IPS-18a (cell line): ENCODE results near the gene RPGRIP1L.

Experiments
- H3K27ac ChIP-seq: one replicate; pipeline ENCODE4 v1.5.1; 2013; ENCODE audit warnings: low read length
- H3K27me3 ChIP-seq: one replicate; pipeline ENCODE4 v1.6.1; 2013; ENCODE audit warnings: mild to moderate bottlenecking, low read length; ENCODE audit not compliant: control insufficient read depth, insufficient read depth
- H3K36me3 ChIP-seq: one replicate; pipeline ENCODE4 v1.6.1; 2013; ENCODE audit warnings: low read depth, low read length; ENCODE audit not compliant: control insufficient read depth
- H3K4me1 ChIP-seq: one replicate; pipeline ENCODE4 v1.6.1; 2013; ENCODE audit warnings: low read depth, low read length; ENCODE audit not compliant: control insufficient read depth
- H3K4me3 ChIP-seq: one replicate; pipeline ENCODE4 v1.5.1; 2013; ENCODE audit warnings: low read length
- H3K9ac ChIP-seq: one replicate; pipeline ENCODE4 v1.6.1; 2013; ENCODE audit warnings: mild to moderate bottlenecking, low read length, moderate library complexity
- H3K9me3 ChIP-seq: one replicate; pipeline ENCODE4 v1.6.1; 2013; ENCODE audit warnings: low read depth, low read length; ENCODE audit not compliant: control insufficient read depth

The RPGRIP1L gene

GRCh38 chr16:53736297-53736696 is 32.6 kb upstream of the RPGRIP1L start:
- Histone ChIP-seq H3K27ac (no peak overlapping the region), H3K4me1 (no peaks in the 10 kb centered on the region), H3K4me3 (no peak overlapping the region), H3K9ac (no peak overlapping the region), H3K36me3 (no peaks in the 10 kb centered on the region), H3K27me3 (no peaks in the 10 kb centered on the region), H3K9me3 (no peaks in the 10 kb centered on the region)

- Histone ChIP-seq H3K27ac (no peak overlapping the region), H3K27me3 (no peaks in the 10 kb centered on the region), H3K36me3 (no peaks in the 10 kb centered on the region), H3K9ac (no peak overlapping the region), H3K4me1 (no peaks in the 10 kb centered on the region), H3K4me3 (no peak overlapping the region), H3K9me3 (no peaks in the 10 kb centered on the region)
Observed at GRCh38 chr16:53734908-53735307, 31.2 kb upstream of the RPGRIP1L start.

- no peaks in the 10 kb centered on the region for H3K36me3 ChIP-seq
- no peak overlapping the region for H3K27ac ChIP-seq
- no peaks in the 10 kb centered on the region for H3K9me3 ChIP-seq
- no peaks in the 10 kb centered on the region for H3K27me3 ChIP-seq
- no peaks in the 10 kb centered on the region for H3K4me1 ChIP-seq
- H3K4me3 ChIP-seq = no peak overlapping the region
- H3K9ac ChIP-seq = no peak overlapping the region
Observed at GRCh38 chr16:53732296-53732929, 28.8 kb upstream of the RPGRIP1L start.

- Histone ChIP-seq H3K9me3 (no peaks in the 10 kb centered on the region), H3K36me3 (no peaks in the 10 kb centered on the region), H3K27me3 (no peaks in the 10 kb centered on the region), H3K4me1 (no peaks in the 10 kb centered on the region), H3K4me3 (no peak overlapping the region), H3K27ac (no peak overlapping the region), H3K9ac (no peak overlapping the region)
Observed at GRCh38 chr16:53730693-53731092, 27.0 kb upstream of the RPGRIP1L start.

- Histone ChIP-seq H3K9me3 (no peaks in the 10 kb centered on the region), H3K36me3 (no peaks in the 10 kb centered on the region), H3K4me3 (no peak overlapping the region), H3K27me3 (no peaks in the 10 kb centered on the region), H3K9ac (no peak overlapping the region), H3K4me1 (peaks cover 5% of the 10 kb centered on the region), H3K27ac (no peak overlapping the region)
Observed at GRCh38 chr16:53726625-53727024, 23.0 kb upstream of the RPGRIP1L start.

GRCh38 chr16:53721017-53721416 is 17.4 kb upstream of the RPGRIP1L start:
- Histone ChIP-seq H3K9ac (no peak overlapping the region), H3K36me3 (no peaks in the 10 kb centered on the region), H3K4me1 (peaks cover 5% of the 10 kb centered on the region), H3K27me3 (no peaks in the 10 kb centered on the region), H3K4me3 (no peak overlapping the region), H3K27ac (no peak overlapping the region), H3K9me3 (no peaks in the 10 kb centered on the region)

- Histone ChIP-seq H3K36me3 (no peaks in the 10 kb centered on the region), H3K9me3 (no peaks in the 10 kb centered on the region), H3K27me3 (no peaks in the 10 kb centered on the region)
Observed at GRCh38 chr16:53717577-53717976, 13.9 kb upstream of the RPGRIP1L start.

GRCh38 chr16:53715023-53715384 is 11.3 kb upstream of the RPGRIP1L start:
- H3K9ac ChIP-seq = no peak overlapping the region
- H3K27me3 ChIP-seq = no peaks in the 10 kb centered on the region
- H3K4me3 ChIP-seq = no peak overlapping the region
- no peaks in the 10 kb centered on the region for H3K36me3 ChIP-seq
- H3K9me3 ChIP-seq = no peaks in the 10 kb centered on the region
- H3K4me1 ChIP-seq = peaks cover 11% of the 10 kb centered on the region
- H3K27ac ChIP-seq = no peak overlapping the region

More at GRCh38 chr16:53717577-53717976, 13.9 kb upstream of the RPGRIP1L start:
- no peak overlapping the region for H3K27ac ChIP-seq
- peaks cover 11% of the 10 kb centered on the region for H3K4me1 ChIP-seq
- H3K4me3 ChIP-seq = no peak overlapping the region
- no peak overlapping the region for H3K9ac ChIP-seq

GRCh38 chr16:53714205-53715022 is 10.8 kb upstream of the RPGRIP1L start:
- no peak overlapping the region for H3K4me3 ChIP-seq
- no peak overlapping the region for H3K9ac ChIP-seq
- H3K4me1 ChIP-seq = peaks cover 11% of the 10 kb centered on the region
- no peaks in the 10 kb centered on the region for H3K36me3 ChIP-seq
- no peaks in the 10 kb centered on the region for H3K9me3 ChIP-seq
- no peaks in the 10 kb centered on the region for H3K27me3 ChIP-seq
- no peak overlapping the region for H3K27ac ChIP-seq

GRCh38 chr16:53713403-53714204 is 9.9 kb upstream of the RPGRIP1L start:
- H3K9ac ChIP-seq = no peak overlapping the region
- H3K9me3 ChIP-seq = no peaks in the 10 kb centered on the region
- no peaks in the 10 kb centered on the region for H3K36me3 ChIP-seq
- no peaks in the 10 kb centered on the region for H3K27me3 ChIP-seq
- H3K27ac ChIP-seq = no peak overlapping the region
- peaks cover 11% of the 10 kb centered on the region for H3K4me1 ChIP-seq
- H3K4me3 ChIP-seq = no peak overlapping the region

GRCh38 chr16:53712065-53712464 is 8.4 kb upstream of the RPGRIP1L start:
- H3K36me3 ChIP-seq = no peaks in the 10 kb centered on the region
- no peaks in the 10 kb centered on the region for H3K27me3 ChIP-seq
- H3K27ac ChIP-seq = no peak overlapping the region
- no peaks in the 10 kb centered on the region for H3K9me3 ChIP-seq
- H3K4me3 ChIP-seq = no peak overlapping the region
- H3K4me1 ChIP-seq = peaks cover 11% of the 10 kb centered on the region
- H3K9ac ChIP-seq = no peak overlapping the region
